ENCODE measurements around the gene VN1R5. TPM values are rescaled to one million over a fixed set of nuclear protein-coding genes. Genes with fewer than 3 reads are reported as not detected.
"Not testable (repeated sequence)": the region's sequence is repeated elsewhere in the genome, so short reads cannot be mapped to it uniquely, and the experiment has no call there.

VN1R5 gene
- not detected for total RNA-seq

- H3K4me3 ChIP-seq; H3K9me3 ChIP-seq; H3K36me3 ChIP-seq; H3K4me1 ChIP-seq; DNase-seq; H3K27me3 ChIP-seq; H3K27ac ChIP-seq; intact Hi-C loops (cut with DNase I): not testable (repeated sequence)
- 53 to 77% methylated on average over 1 of the region's 1 CpG for WGBS, 2 donors
These were observed at the start of gene VN1R5 for GRCh38 chr1:247255772-247256171. Gene VN1R5, plus strand, starts transcription at chr1:247256072.

- Histone ChIP-seq H3K4me1 (peaks cover 0 to 47% (median 9%) of the 10 kb centered on the region in 3 donors), H3K27me3 (no peaks in the 10 kb centered on the region), H3K9me3 (no peaks in the 10 kb centered on the region), H3K27ac (no peak overlapping the region), H3K4me3 (peak overlapping the region in 3 of 4 donors; percentile 71 to 97 (median 81)), H3K36me3 (peaks cover 0 to 18% (median 0%) of the 10 kb centered on the region in 3 donors)
- TF ChIP-seq POLR2A (IDR thresholded peaks at IDR 0.05): no peak
- TF ChIP-seq CTCF (IDR thresholded peaks at IDR 0.05): no peak
- intact Hi-C loops (cut with DNase I): no loop called here
- WGBS, 2 donors: 18 to 38% methylated on average over 2 of the region's 2 CpGs
- DNase-seq: no peak
These were observed 46.5 kb upstream of the VN1R5 start for GRCh38 chr1:247209396-247209795.

GRCh38 chr1:247210062-247210375 lies 45.9 kb upstream of the VN1R5 start:
- Histone ChIP-seq H3K27ac (peak overlapping the region; percentile 89 to 97 (median 94)), H3K36me3 (peaks cover 0 to 18% (median 0%) of the 10 kb centered on the region in 3 donors), H3K4me1 (peaks cover 0 to 47% (median 9%) of the 10 kb centered on the region in 3 donors), H3K9me3 (no peaks in the 10 kb centered on the region), H3K4me3 (peak overlapping the region; percentile 71 to 97 (median 80)), H3K27me3 (no peaks in the 10 kb centered on the region)
- DNase-seq: no peak
- intact Hi-C loops (cut with DNase I): no loop called here
- TF ChIP-seq POLR2A (IDR thresholded peaks at IDR 0.05) (no peak), CTCF (IDR thresholded peaks at IDR 0.05) (no peak)
- 2 to 5% methylated on average over 5 of the region's 5 CpGs for WGBS, 2 donors

GRCh38 chr1:247210376-247211117 lies 45.3 kb upstream of the VN1R5 start:
- Histone ChIP-seq H3K9me3 (no peaks in the 10 kb centered on the region), H3K4me1 (peaks cover 0 to 47% (median 9%) of the 10 kb centered on the region in 3 donors), H3K27me3 (no peaks in the 10 kb centered on the region), H3K27ac (peak overlapping the region; percentile 89 to 97 (median 94)), H3K4me3 (peak overlapping the region; percentile 71 to 97 (median 80)), H3K36me3 (peaks cover 0 to 17% (median 0%) of the 10 kb centered on the region in 3 donors)
- peak; percentile 84 for DNase-seq
- intact Hi-C loops (cut with DNase I): no loop called here
- WGBS, 2 donors: 0% methylated on average over 7 of the region's 49 CpGs
- TF ChIP-seq CTCF (IDR thresholded peaks at IDR 0.05) (no peak), POLR2A (IDR thresholded peaks at IDR 0.05) (peak in 2 of 4 donors; percentile 62 to 85)

- intact Hi-C loops (cut with DNase I): no loop called here
- H3K4me1 ChIP-seq: peaks cover 0 to 47% (median 9%) of the 10 kb centered on the region in 3 donors
- peaks cover 0 to 10% (median 0%) of the 10 kb centered on the region in 3 donors for H3K36me3 ChIP-seq
- TF ChIP-seq POLR2A (IDR thresholded peaks at IDR 0.05) (no peak), CTCF (IDR thresholded peaks at IDR 0.05) (no peak)
- no peak for DNase-seq
- H3K9me3 ChIP-seq: no peaks in the 10 kb centered on the region
- no peak overlapping the region for H3K4me3 ChIP-seq
- H3K27me3 ChIP-seq: no peaks in the 10 kb centered on the region
- WGBS, 2 donors: 39 to 66% methylated on average over 7 of the region's 7 CpGs
- peak overlapping the region in 2 of 4 donors; percentile 93 to 95 for H3K27ac ChIP-seq
These were observed 44.5 kb upstream of the VN1R5 start for GRCh38 chr1:247211339-247211738.

All from esophagus squamous epithelium (tissue), 5 donors.